HL-60/S4 treated with retinoic acid at 250 ng/mL for 4 days and 3 days (cell line): ENCODE results near the gene DOK4.

Experiments used
- in situ Hi-C: fragments of 300-500 bp; cut with MboI; formaldehyde crosslinking; loops from 2 replicates; pipeline ENCODE4 v1.7.0; 2022; ENCODE audit warnings: low sequenced_read_pairs

Gene DOK4

DNA sequence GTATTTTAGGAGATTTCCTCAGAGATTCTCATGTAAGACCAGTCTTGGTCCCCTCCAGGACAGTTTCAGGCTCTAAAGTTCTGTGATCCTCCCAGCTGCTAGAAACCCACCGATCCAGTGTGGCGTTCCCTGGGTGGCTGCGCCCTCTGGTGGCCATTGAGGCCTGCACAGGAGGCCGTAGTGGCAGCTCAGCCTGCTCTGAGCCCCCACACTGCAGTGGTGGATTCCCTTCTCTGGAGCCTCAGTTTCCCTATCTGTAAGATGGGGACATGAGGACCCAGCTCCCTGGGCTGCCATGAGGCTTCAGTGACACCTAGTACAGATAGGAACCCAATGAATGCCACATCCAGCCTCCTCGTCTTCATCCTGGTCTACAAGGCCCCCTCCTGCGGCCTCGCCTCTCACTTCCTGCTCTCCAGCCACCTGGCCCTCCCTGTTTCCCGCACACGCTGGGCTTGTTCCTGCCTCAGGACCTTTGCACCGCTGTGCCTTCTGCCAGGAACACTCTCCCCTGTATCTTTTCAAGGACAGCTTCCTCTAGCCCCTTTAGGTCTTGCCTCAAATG lies 33.6 kb upstream of the DOK4 start:
- in situ Hi-C loops = no loop called here

DNA sequence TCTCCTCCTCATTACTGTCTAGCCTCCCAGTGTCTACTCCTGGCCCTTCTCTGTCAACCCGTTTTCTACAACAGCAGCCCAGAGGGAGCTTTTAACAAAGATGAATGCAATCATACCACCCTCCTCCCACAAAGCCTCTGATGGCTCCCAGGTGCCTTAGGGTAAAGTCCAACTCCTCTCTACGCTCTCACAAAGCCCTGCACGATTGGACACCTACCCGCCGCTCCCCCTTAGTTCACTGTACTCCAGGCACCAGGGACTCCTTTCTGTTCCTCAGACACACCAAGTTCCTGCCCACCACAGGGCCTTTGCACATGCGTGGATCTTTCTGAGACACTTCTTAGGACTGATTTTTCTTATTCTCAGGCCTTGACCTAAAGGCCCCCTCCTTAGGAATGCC lies 32.6 kb upstream of the DOK4 start:
- in situ Hi-C loops = no loop called here

DNA sequence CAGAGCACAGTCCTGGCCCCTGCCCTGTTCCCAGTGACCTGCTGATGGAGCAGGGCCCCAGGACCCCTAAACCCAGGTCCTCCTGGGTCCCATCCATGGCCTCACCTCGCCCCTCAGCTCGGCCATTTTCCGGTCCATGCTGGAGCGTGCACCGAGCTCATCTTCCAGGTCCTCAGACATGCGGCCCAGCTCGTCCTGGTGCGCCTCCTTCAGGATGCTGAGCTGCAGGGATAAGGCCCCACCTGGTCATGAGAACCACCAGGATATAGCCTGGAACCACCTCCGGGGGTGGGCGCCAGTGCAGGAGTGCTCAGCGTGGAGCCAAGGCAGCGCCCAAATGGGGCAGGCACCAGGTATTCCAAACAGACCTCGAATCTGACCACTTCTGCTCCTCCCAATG lies 32.2 kb upstream of the DOK4 start:
- in situ Hi-C loops = no loop called here

DNA sequence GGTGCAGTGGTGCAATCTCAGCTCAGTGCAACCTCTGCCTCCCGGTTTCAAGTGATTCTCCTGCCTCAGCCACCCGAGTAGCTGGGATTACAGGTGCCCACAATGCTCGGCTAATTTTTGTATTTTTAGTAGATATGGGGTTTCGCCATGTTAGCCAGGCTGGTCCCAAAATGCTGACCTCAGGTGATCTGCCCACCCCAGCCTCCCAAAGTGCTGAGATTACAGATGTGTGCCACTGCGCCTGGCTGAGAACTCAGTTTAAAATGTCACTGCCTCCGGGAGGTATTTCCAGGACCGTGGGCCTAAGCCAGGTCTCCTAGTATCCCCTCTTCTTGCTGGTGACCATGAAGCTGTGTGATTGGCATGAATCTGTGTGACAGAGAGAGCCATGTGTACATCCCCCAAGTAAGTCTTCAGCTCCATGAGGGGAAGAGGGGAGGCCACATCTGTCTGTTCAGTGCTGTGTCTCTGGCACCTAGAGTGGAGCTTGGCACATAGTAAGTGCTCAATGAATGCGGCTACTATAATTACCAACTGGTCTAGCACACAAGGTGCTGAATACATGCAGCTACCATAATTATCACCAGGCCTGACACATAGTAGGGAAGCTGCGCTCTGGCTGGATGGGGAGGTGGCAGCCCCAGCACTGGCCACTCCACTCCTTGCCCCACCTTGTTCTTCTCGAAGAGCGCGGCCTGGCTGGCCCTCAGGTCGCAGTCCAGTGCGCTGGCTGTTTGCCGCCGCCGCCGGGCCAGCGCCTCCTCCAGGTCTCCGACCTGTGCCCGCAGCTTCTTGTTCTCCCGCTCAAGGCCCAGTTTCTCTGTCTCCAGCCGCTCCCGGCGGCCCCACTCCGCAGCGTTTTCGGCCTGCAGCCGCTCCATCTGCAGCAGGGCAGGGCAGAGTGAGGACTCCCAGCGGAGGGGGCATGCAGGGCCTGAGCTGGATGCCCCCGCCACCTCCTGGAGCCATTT lies 31.4 kb upstream of the DOK4 start:
- in situ Hi-C loops = no loop called here

DNA sequence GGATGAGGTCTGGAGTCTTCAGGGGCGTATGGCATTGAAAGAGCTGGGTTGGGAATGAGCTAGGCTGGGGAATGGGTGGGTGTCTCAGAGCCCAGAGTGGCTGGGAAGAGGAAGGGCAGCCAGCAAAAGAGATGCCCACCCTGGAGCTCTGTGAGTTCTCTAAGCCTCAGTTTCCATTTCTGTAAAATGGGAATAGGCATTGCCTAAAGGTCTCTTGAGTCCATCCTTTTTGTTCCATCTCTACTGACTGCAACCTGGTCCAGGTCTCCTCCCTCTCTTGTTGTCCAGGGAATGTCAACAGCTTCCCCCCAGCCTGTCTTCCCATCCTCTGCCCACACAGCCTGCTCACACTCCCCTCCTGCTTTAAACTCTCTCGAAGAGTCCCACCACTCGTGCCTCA lies 30.5 kb upstream of the DOK4 start:
- in situ Hi-C loops = no loop called here

DNA sequence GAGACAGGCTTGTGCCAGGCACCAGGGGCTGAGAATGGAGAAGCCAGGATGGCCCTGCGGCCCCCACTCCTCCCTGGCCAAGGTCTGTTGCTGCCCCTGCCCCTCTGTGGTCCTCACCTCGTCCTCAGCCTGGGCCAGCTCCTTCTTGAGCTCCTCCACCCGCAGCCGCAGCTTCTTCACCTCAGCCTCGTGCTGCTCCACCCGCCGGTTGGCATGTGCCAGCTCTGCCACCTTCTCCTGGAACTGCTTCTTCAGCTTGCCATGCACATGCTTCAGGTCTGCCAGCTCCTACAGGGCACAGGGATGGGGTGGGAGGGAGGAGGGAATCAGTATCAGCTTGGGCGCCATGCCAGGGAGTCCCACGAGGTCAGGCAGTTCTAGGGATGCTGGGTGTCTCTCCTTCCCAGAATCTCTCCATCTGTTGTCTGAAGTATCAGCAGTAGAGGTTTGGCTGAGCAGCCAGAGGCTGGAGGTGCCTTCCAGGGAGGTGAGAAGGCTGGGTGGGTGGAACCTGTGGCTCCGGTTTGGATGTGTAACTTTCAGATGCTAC lies 30.0 kb upstream of the DOK4 start:
- in situ Hi-C loops = no loop called here

DNA sequence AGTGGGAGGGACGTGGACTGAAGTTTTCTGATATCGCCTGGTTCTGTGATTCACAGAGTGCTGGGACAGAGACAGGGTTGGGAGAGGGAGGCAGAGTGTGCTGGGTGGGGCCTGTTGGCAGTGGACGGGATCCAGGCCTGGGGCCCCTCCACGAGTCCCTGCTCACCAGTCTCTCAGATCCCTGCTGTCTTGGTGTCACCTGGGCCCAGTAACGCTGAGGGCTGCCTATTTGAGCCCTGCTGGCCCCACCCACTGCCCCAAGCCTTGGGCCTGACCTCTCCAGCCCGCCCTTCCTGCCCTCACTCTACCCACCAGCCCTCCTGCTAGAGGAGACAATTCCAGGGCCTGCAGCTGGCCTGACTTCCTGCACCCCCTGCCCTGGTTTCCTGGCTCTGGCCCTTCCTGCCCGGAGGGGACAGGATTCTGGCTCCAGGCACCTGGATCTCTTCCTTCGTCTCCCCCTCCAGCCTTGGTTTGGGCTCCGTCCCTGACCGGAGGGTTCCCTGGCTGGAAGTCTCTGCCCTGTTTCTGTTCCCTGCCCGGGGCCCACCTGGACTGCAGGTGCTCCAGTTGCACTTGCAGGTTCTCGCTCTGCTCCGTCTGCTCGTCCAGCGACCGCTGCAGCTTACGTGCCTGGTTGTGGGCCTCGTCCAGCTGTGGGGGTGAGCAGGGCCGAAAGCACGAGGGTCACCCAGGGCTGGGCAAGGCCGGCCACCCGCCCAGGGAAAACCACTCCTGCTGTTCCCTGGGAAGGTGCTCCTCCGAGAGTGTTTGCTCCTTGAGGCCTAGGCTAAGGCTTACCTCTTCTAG lies 28.7 kb upstream of the DOK4 start:
- in situ Hi-C loops = no loop called here

DNA sequence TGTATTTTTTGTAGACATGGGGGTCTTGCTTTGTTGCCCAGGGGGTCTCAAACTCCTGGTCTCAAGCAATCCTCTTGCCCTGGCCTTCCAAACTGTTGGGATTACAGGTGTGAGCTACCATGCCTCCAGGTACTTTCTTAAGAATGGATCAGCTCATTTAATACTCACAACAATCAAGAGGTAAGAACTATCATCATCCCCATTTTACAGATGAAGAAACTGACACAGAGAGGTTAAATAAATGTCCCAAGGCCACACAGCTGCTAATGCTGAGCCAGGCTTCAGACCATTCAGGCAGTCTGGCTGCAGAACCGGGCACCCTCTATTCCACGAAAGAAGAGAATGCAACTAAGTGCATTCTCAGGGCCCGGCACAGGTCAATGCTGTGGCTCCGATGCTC lies 28.1 kb upstream of the DOK4 start:
- in situ Hi-C loops = no loop called here

DNA sequence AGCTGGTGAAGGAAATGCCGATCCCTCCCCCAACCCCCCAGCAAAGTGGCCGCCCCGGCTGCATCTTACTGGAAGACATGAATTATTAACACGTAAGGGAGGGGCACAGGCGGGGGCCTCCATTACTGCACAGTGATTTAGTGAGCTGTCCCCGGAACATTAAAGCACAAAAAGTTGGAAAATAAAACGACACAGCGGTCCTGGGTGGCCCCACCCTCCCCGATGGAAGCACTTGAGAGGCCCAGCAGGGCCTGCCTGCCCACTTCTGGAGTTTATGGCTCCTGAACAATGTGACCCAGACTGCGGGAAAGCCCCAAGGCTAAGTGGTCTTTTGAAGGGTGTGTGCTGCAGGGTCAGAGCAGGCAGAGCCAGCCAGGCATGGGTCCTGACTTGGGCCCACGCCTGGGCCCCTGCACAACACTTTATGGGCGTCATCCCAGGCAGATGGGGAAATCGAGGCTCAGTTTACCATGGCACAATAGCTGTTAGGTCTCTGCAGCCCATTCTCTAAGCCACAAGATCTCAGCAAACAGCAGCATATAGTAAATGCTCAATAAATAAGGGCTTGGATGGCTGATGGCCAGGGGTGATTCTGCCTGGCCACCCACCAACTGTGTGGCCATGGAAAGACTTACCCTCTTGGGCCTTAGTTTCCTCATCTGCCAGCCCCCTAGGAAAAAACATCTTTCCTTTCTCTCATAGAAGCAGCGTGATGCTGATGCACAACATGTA lies 27.2 kb upstream of the DOK4 start:
- in situ Hi-C loops = no loop called here

DNA sequence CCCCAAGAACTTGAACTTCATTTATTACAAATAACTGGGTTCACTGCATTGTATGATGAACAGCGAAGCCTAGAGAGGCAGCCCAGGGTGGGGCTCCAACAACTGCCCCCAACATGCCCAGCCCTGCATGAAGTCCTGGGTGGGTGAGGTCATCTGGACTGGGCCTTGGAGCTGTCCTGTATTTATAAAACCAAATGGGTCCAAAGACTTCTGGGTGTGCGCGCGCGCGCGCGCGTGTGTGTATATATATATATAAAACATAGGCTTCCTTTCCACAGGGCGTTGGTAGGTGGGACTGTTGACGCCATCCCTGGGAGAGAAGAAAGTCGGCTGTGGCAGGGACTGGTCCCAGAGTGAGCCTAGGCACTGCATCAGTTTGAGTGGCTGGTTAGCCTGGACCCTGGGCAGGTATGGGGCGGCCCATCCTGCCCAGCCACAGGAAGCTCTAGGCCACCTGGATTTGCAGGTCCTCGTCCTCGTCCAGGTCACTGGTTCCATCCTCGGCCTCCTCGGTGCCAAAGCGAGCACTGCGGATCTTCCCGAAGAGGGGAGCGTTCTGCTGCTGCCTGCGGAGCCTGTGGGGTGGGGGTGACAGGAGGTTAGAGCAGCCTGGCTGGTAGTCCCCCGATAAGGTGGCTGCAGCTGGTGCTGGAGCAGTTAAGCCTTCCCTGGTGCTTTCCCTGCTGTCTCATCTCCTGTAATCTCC lies 26.2 kb upstream of the DOK4 start:
- in situ Hi-C loops = no loop called here

DNA sequence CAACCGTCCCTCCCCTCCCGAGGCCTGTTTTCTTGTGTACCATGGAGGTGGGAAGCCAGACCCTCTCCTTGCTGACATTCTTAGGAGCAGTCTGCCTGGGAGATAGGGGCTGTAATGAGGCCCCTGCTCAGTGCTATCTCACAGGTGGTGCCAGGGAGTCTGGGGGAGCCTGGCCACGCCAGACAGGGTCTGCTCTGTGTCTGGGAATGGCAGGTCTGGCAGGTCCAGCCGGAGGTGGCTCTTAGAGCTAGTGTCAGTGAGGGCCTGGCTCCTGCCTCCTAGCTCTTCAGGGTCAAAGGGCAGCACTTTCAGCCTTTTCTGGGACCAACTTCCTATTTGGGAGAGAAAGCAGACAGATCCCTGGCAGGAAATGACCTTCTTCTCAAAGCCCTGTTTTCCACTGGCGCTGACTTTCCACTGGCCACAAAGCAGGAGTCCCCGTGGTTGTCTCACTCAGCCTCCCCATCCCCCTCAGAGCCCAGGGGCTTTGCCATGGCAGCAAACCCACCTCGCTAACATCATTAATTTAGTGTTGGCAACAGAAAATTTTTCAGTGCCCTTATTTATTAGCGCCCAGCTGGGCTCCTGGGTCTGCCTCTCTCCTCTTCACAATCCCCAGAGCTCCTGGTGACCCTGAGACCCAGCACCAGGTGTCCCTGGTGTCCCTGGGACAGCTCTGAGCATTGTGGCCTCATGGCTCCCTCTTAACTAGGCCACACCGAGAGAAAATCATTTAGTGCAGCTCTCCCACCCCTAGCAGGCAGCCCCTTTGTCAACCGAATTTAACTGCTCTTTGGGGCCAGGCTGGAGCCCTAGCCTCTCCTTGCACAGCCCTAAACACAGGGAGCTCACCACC lies 24.0 kb upstream of the DOK4 start:
- in situ Hi-C loops = no loop called here

DNA sequence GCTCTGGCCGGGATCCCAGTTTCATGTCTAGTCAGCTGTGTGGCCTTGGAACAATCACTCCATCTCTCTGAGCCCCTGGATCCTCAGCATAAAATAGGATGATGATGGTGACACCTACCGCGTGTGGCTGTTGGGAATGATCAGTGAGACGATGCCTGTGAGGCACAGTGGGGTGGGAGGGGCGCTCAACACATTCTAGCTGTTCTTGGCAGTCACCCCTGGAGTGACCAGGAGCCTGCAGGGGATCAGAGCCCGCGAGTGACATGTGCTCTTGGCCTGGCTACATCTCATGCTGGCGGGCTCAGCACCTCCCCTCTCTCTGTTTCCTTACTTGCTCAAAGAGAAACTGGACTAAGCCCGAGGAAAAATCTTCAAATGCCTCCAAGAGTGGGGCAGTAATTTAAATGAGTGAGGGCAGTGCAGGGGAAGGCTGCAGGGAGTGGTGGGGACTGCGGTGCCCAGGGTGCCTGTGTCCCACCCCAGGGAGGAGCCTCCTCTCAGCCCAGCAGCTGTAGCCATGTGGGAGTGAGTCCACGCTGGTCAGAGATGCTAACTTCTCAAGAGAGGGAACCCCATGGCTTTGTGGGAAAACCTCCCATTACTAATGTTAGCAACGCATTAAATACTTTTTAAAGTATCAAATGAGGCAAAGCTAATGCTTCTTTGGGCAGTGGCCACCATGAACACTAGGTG lies 23.1 kb upstream of the DOK4 start:
- in situ Hi-C loops = no loop called here

DNA sequence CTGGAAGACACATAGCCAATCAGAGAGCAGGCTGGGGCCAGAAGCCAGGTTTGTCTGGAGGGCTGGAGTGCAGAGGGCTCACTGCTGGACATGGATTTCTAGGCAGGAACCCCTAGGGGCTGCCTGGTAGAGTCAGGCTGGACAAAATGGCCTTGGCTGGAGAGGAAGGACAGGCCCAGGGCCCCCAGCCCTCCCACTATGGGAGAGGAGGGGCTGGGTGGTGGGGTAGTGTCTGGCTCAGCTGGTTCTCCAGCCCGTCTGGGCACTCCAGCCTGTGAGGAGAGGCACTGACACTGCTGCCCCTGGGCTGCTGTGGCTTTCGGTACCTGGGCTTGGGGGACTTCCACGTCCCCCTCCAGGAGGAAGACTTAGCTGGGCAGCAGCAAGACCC lies 21.7 kb upstream of the DOK4 start:
- in situ Hi-C loops = no loop called here

DNA sequence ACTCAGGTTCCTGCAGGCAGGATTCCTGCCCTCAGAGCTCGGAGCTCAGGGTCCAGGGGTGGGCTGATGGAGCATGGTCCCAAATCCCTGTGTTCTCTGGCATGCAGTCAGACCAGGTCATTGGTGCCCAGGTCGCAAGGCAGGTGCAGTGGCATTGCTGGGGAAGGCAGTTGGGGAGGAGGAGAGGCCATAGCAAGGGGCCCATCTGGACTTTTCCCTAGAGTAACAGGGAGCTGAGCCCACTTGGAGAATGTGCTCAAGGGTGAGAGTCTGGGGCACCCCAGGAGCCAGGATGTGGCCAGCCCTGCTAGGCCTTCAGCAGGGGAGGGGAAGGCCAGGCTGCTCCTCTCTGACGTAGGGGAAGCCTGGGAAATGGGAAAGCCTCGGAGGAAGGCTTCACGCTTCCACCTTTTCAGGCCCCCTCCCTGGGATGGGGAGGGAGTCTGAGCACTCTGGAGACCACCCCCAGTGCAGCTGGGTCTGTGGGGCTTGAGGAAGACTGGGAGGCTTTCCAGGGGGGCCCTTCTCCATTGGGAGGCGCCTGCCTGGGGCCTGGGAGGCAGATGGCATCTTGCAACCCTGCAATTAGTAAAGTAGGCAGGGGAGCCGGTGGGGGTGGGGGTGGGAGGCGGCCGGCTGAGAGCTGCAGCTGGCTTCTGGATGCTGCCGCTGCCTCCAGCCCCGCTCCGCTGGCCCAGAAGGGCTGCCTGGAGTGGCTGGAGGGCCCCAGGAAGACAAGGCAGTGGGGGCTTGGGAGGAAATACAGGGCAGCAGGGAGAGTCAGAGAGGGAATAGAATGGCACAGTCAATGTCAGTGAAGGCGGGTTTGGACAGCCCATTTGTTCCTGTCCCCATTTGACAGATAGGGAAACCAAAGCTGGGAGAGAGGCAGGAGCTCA lies 21.1 kb upstream of the DOK4 start:
- in situ Hi-C loops = no loop called here

DNA sequence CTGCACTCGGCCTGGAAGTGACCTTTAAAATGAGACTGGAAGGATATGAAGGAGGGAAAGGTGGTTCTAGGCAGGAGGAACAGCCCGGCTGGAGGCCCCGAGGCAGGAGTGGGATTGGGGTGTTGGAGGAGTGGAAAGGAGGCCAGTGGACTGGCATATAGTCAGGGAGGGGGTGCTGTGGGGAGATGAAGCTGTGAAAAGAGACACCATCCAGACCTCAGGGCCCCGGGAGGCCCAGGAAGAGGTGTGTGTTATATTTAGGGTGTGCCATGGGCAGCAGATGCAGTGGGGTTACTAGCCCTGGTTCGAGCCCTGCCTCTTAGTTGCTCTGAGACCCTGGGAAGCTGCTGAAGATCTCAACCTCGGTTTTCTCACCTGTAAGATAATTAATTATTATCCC lies 18.9 kb upstream of the DOK4 start:
- in situ Hi-C loops = no loop called here

DNA sequence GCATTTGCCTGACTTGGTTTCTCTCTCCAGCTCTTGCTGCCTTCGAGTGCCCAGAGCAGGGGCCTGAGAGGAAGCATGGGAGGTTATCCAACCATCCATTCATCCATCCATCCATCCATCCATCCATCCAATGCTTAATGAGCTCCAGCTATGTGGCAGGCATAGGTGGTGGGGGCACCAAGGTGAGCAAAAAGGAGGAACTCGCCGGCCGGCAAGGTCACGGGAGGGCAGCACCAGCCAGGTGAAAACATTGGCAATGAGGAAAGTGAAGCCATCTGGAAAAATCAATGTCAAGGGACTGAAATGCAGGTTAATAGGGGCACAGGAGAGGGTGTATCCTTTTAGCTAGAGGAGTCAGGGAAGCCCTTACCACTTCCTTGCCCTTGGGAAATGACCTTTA lies 18.2 kb upstream of the DOK4 start:
- in situ Hi-C loops = no loop called here

DNA sequence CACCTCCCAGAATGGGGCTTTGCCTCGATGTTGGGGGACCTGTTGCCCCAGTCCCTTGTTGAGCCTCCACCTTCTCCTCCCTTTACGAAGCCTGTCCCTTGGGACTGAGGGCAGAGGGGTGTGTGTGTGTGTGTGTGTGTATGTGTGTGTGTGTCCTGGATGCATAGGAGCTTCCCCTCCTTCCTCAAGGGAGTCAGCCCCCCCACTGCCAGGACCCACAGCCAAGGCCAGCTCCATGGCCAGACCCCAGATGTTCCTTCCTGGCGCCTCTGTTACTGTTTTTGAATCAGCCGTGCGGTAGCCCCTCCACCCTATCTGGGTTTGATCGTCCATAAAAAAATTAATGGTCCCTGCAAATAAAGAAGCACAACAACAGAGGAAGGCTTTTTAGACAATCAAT lies 17.7 kb upstream of the DOK4 start:
- in situ Hi-C loops = no loop called here

DNA sequence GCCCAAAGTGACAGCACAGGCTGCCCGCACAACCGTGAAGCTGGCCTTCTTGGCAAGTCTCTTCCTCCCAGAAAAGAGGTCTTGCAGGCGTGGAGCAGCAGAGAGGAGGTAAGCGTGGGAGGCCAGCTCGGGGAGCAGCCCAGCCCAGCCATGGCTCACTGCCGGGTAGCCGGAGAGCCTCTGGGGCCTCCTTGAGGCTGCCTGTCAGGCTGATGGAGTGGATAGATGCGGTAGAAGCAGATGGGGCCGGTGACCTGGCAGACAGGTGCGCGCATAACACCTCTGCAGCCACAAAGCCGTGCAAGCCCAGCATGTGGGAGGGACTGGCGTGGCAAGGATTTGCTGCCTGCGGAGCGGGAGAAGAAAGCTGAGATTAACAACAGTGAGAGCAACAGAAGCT lies 17.1 kb upstream of the DOK4 start:
- in situ Hi-C loops = no loop called here
